H4 (cell line): ENCODE measurements around the gene MINPP1. TPM values are rescaled to one million over a fixed set of nuclear protein-coding genes. Genes with fewer than 3 reads are reported as not detected.

ENCODE experiments used
- DNase-seq: peaks from one replicate; pipeline ENCODE4 v3.0.0-alpha.2; 2015; ENCODE audit warnings: low spot score
- total RNA-seq: library from RNA; depleted of rRNA; stranded (reverse); fragments of >200 nt; shearing (Covaris generic); gene quantifications from 2 replicates; pipeline ENCODE4 v1.2.3, GENCODE V29; 2014

MINPP1 gene
- total RNA-seq, 1 experiment from 2014 or later = 63.7 TPM

DNA sequence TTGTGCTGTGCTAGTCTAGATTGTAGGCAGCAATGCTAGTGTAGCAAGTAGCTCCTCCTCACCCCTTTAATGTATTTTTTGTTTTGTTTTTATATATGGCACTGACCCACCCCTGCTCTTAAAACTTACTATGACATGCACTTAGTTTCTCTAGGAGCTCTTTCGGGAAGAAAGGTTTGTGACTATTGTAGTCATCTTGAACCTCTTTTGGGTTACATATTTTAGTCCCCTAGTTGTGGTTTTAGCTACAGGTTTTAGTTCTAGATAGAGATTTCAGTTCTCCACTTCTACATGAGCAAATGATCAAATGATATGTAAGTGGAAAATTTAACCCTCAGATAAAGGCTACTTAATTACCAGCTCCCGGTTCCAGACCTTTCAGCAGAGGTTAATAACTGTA, 14.9 kb downstream of the MINPP1 start:
- no peak for DNase-seq

DNA sequence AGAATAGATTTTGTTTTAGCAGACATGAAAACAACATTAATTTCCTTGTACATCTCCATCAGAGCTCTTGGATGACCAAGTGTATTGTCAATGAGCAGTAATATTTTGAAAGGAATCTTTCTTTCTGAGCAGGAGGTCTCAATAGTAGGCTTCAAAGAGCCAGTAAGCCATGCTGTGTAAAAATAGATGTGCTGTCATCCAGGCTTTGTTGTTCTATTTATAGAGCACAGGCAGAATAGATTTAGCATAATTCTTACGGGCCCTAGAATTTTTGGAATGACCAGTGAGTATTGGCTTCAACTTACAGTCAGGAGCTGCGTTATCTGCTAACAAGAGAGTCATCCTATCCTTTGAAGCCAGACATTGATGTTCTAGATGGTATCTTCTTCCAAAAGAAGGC, 19.0 kb downstream of the MINPP1 start:
- no peak for DNase-seq

- DNase-seq = no peak
These were observed 19.6 kb downstream of the MINPP1 start for GRCh38 chr10:87524296-87524695.

GRCh38 chr10:87531908-87532622, 27.4 kb downstream of the MINPP1 start:
- DNase-seq = peak; percentile 32

- DNase-seq = no peak
These were observed 28.0 kb downstream of the MINPP1 start for GRCh38 chr10:87532696-87533095.

GRCh38 chr10:87534173-87534858, 29.6 kb downstream of the MINPP1 start:
- DNase-seq = no peak

GRCh38 chr10:87538092-87539015, 33.7 kb downstream of the MINPP1 start:
- no peak for DNase-seq

- DNase-seq = peak; percentile 1
These were observed 36.4 kb downstream of the MINPP1 start for GRCh38 chr10:87541114-87541513.

DNA sequence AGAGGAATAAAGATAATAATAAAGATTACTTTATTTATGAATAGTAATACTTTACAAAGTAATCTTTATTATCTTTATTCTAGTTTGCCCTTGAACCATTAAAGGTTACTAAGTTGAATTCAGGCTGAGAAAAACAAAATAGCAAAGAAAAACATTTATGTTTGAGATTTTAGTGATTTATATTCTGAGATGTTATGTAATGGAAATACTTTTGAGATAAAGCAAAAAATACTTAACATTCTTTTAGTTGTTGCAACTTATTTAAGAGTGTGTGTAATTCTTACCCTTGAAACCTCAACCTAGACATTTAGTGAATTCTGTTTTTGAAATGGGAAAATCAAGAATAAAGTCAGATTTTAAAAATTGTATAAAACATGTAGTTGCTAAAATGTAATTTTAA, 40.0 kb downstream of the MINPP1 start:
- no peak for DNase-seq

- no peak for DNase-seq
These were observed 41.1 kb downstream of the MINPP1 start for GRCh38 chr10:87545783-87546182.

DNA sequence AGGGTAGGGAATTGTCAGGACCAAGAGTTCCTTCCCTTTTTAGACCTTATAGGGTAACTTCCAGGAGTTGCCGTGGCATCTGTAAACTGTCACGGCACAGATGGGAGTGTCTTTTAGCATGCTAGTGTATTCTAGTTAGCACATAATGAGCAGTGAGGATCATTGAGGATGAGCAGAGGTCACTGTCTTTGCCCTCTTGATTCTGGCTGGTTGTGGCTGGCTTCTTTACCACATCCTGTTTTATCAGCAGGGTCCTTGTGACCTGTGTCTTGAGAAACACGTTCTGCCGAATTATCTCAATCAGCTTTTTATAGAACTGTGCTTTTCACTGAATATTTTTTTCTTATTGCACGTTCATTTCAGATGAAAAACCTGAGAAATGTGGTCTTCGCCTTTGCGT, 41.5 kb downstream of the MINPP1 start:
- peak; percentile 1 for DNase-seq

- DNase-seq = peak; percentile 0
These were observed 42.3 kb downstream of the MINPP1 start for GRCh38 chr10:87546971-87547413.

GRCh38 chr10:87547734-87548311, 43.1 kb downstream of the MINPP1 start:
- DNase-seq = peak; percentile 0

- DNase-seq = peak; percentile 2
These were observed 46.0 kb downstream of the MINPP1 start for GRCh38 chr10:87550741-87551140.

DNA sequence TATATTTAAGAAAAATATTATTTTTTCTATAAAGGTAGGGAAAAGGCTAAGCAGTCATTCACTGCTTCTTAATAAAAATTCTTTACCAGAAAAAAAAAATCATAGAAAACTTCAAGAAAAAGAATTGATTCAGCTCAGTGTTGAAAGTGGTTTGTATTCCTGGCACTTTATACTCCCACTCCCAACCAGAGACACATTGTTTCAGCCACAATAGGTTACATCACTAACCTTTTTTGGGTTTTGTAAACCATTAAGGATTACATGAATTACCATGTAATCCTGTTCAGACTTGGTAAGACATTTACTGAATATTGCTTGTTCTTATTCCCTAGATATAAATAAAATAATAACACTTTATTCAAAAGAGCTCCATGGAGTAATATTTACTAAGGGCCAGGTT, 46.6 kb downstream of the MINPP1 start:
- DNase-seq = no peak

DNA sequence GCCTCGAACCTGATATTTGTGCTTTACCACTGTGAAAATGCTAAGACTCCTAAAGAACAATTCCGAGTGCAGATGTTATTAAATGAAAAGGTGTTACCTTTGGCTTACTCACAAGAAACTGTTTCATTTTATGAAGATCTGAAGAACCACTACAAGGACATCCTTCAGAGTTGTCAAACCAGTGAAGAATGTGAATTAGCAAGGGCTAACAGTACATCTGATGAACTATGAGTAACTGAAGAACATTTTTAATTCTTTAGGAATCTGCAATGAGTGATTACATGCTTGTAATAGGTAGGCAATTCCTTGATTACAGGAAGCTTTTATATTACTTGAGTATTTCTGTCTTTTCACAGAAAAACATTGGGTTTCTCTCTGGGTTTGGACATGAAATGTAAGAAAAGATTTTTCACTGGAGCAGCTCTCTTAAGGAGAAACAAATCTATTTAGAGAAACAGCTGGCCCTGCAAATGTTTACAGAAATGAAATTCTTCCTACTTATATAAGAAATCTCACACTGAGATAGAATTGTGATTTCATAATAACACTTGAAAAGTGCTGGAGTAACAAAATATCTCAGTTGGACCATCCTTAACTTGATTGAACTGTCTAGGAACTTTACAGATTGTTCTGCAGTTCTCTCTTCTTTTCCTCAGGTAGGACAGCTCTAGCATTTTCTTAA, 47.7 kb downstream of the MINPP1 start:
- peak; percentile 0 for DNase-seq

- DNase-seq = no peak
These were observed 52.7 kb downstream of the MINPP1 start for GRCh38 chr10:87557409-87557808.

- DNase-seq = peak; percentile 0
These were observed 53.6 kb downstream of the MINPP1 start for GRCh38 chr10:87558333-87558732.

- DNase-seq = peak; percentile 0
These were observed 54.7 kb downstream of the MINPP1 start for GRCh38 chr10:87559392-87559791.

- no peak for DNase-seq
These were observed 55.9 kb downstream of the MINPP1 start for GRCh38 chr10:87560495-87561129.

DNA sequence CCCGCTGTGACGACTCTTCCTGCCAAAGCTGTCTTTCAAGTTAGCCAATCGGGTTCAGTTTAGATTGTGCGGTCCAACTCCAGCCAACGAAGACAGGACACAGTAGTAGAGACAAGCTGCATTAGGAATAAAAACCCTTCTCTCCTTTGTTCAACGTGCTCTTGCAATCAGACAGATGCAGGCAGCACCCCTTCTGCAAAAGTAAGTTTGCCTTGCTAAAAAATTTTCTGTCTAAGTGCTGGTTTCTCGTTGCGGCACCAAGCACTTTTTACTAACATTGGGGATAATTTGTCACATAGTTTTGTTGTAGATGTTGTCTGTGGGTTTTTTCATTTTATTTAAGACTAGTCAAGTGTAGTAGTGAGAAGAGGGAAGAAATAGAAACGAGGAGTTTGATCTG, 58.1 kb downstream of the MINPP1 start:
- DNase-seq = no peak
